ENCODE measurements around the gene TKT.

DNA sequence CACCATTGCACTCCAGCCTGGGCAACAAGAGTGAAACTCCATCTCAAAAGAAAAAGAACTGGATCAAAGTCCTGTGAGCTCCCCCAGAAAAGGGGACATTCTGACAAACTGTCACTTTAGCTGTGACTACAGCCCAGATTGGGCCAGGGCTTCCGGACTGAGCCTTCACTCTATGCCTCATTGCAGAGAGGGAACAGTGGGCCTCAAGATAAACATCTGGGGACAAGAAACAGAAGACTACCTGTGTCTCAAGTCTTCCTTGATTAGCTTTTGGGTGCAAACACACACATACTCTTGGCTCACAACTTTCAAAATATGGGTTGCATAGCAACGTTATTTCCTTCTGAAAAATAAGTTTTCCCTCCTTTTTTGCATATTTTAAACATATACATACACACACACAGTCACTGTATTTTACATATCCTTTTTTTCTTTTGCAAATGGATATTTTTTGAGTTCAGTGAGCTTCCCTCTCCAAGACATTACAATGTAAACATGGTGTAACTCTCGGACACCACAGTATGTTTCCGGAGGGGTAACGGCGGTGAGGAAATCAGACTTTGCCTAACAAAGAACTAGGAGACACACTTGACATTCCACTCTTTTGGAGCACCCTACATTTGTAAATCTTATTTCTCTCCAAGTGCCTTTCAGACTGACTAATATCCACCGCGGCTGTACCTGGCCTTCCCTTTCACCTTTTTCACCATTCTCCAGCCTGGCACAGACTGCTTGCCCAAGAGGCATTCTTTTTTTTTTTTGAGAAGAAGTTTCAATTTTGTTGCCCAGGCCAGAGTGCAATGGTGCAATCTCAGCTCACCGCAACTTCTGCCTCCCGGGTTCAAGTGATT lies 3.5 kb downstream of the TKT start:
- TF ChIP-seq POLR2A (IDR thresholded peaks at IDR 0.05; ENCODE audit: low read length) (no peak), MAFK (IDR thresholded peaks at IDR 0.05; ENCODE audit: partially characterized antibody) (no peak), MYC (IDR thresholded peaks at IDR 0.05; ENCODE audit: borderline replicate concordance, low read length) (no peak), HDAC2 (IDR thresholded peaks at IDR 0.05) (no peak), ZFP36 (IDR thresholded peaks at IDR 0.05; ENCODE audit: borderline replicate concordance, partially characterized antibody) (no peak), CEBPB (IDR thresholded peaks at IDR 0.05) (0 out of 4 replicates have a peak, but pooled peaks of 1 of the 2 experiments have one; percentile 7), EP300 (IDR thresholded peaks at IDR 0.05) (no peak), JUNB (IDR thresholded peaks at IDR 0.05) (no peak)
- TF ChIP-seq, protein P1, sequence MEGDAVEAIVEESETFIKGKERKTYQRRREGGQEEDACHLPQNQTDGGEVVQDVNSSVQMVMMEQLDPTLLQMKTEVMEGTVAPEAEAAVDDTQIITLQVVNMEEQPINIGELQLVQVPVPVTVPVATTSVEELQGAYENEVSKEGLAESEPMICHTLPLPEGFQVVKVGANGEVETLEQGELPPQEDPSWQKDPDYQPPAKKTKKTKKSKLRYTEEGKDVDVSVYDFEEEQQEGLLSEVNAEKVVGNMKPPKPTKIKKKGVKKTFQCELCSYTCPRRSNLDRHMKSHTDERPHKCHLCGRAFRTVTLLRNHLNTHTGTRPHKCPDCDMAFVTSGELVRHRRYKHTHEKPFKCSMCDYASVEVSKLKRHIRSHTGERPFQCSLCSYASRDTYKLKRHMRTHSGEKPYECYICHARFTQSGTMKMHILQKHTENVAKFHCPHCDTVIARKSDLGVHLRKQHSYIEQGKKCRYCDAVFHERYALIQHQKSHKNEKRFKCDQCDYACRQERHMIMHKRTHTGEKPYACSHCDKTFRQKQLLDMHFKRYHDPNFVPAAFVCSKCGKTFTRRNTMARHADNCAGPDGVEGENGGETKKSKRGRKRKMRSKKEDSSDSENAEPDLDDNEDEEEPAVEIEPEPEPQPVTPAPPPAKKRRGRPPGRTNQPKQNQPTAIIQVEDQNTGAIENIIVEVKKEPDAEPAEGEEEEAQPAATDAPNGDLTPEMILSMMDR (IDR thresholded peaks at IDR 0.05): no peak
- TF ChIP-seq, protein P2, sequence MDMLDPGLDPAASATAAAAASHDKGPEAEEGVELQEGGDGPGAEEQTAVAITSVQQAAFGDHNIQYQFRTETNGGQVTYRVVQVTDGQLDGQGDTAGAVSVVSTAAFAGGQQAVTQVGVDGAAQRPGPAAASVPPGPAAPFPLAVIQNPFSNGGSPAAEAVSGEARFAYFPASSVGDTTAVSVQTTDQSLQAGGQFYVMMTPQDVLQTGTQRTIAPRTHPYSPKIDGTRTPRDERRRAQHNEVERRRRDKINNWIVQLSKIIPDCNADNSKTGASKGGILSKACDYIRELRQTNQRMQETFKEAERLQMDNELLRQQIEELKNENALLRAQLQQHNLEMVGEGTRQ (IDR thresholded peaks at IDR 0.05): no peak
- TF ChIP-seq, protein P3, sequence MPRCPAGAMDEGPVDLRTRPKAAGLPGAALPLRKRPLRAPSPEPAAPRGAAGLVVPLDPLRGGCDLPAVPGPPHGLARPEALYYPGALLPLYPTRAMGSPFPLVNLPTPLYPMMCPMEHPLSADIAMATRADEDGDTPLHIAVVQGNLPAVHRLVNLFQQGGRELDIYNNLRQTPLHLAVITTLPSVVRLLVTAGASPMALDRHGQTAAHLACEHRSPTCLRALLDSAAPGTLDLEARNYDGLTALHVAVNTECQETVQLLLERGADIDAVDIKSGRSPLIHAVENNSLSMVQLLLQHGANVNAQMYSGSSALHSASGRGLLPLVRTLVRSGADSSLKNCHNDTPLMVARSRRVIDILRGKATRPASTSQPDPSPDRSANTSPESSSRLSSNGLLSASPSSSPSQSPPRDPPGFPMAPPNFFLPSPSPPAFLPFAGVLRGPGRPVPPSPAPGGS (IDR thresholded peaks at IDR 0.05): no peak

All from A549 (cell line).